Stomach (tissue), 4 donors: Measurements from ENCODE around the gene PSMD10.

Source experiments
- CTCF ChIP-seq, 7 experiments: fragments of 450-650 bp in 4 of 7; fragments of 200-600 bp in 3 of 7; sonication (generic) in 3 of 7; IDR thresholded peaks; one replicate each; pipeline ENCODE4 v1.5.1; 2016 to 2019; ENCODE audit warnings: antibody characterized with exemption in 7 of 7, control low read depth in 2 of 7, mild to moderate bottlenecking in 1 of 7
- EP300 ChIP-seq: sonication (generic); formaldehyde crosslinking; IDR thresholded peaks from one replicate; pipeline ENCODE4 v1.6.1; 2017; ENCODE audit warnings: antibody characterized with exemption

- TF ChIP-seq CTCF (IDR thresholded peaks at IDR 0.05) (no peak), EP300 (no peak)
Observed at GRCh38 chrX:108088511-108088910, 2.8 kb downstream of the PSMD10 start.
